HG03280 (cell line): ENCODE data around the gene RIN3.
"Not testable (repeated sequence)": the region's sequence is repeated elsewhere in the genome, so short reads cannot be mapped to it uniquely, and the experiment has no call there.

Experiments
- ATAC-seq: cut with Tn5 transposase; IDR thresholded peaks from one replicate; pipeline ENCODE4 v1.9.1; 2021; ENCODE audit warnings: mild to moderate bottlenecking, moderate library complexity; ENCODE audit not compliant: unreplicated experiment

RIN3 gene

GRCh38 chr14:92659765-92660561 lies 146.4 kb downstream of the RIN3 start:
- ATAC-seq, result no peak

GRCh38 chr14:92660571-92660970 lies 147.0 kb downstream of the RIN3 start:
- no peak for ATAC-seq

GRCh38 chr14:92663049-92663448 lies 149.5 kb downstream of the RIN3 start:
- no peak for ATAC-seq

- ATAC-seq, result no peak
Measured at GRCh38 chr14:92665661-92666110, 152.1 kb downstream of the RIN3 start.

- ATAC-seq, result no peak
Measured at GRCh38 chr14:92666251-92666650, 152.7 kb downstream of the RIN3 start.

- no peak for ATAC-seq
Measured at GRCh38 chr14:92668276-92668973, 154.8 kb downstream of the RIN3 start.

- ATAC-seq, result no peak
Measured at GRCh38 chr14:92670160-92670559, 156.6 kb downstream of the RIN3 start.

- ATAC-seq, result no peak
Measured at GRCh38 chr14:92670643-92671366, 157.2 kb downstream of the RIN3 start.

- ATAC-seq, result no peak
Measured at GRCh38 chr14:92673601-92674150, 160.1 kb downstream of the RIN3 start.

GRCh38 chr14:92675421-92675820 lies 161.8 kb downstream of the RIN3 start:
- ATAC-seq, result no peak

GRCh38 chr14:92675976-92676375 lies 162.4 kb downstream of the RIN3 start:
- no peak for ATAC-seq

GRCh38 chr14:92676403-92677086 lies 163.0 kb downstream of the RIN3 start:
- ATAC-seq, result no peak

- peak; percentile 67 for ATAC-seq
Measured at GRCh38 chr14:92677087-92677668, 163.6 kb downstream of the RIN3 start.

GRCh38 chr14:92677955-92678354 lies 164.4 kb downstream of the RIN3 start:
- ATAC-seq, result no peak

- no peak for ATAC-seq
Measured at GRCh38 chr14:92678766-92679165, 165.2 kb downstream of the RIN3 start.

- ATAC-seq, result no peak
Measured at GRCh38 chr14:92679246-92679645, 165.7 kb downstream of the RIN3 start.

GRCh38 chr14:92680330-92680729 lies 166.7 kb downstream of the RIN3 start:
- ATAC-seq, result not testable (repeated sequence)

GRCh38 chr14:92680781-92681650 lies 167.4 kb downstream of the RIN3 start:
- ATAC-seq, result no peak

- no peak for ATAC-seq
Measured at GRCh38 chr14:92683041-92683440, 169.5 kb downstream of the RIN3 start.
